Activated CD8-positive, alpha-beta memory T cell treated with anti-CD3 and anti-CD28 coated beads, Interleukin-2, amount 10 ng/mL, durations not matched to agents 7 days and 5 days (primary cell): ENCODE measurements around the gene ARHGEF26. TPM values are rescaled to one million over a fixed set of nuclear protein-coding genes. Genes with fewer than 3 reads are reported as not detected.

ENCODE experiments used
- ATAC-seq: fragments of 150-1000 bp; cut with Tn5 transposase; one replicate; pipeline ENCODE4 v1.10.0; 2021; ENCODE audit warnings: moderate library complexity
- CTCF ChIA-PET: fragments of 350-600 bp; sonication (Branson Sonifier 250); formaldehyde crosslinking; loops from one replicate; lab custom pipeline; 2021; ENCODE audit warnings: antibody characterized with exemption; lab: Charles Lee
- DNase-seq: peaks from one replicate; pipeline ENCODE4 v3.0.0-alpha.2; 2020
- H3K27ac Mint-ChIP-seq: one replicate; pipeline ENCODE4 v1.8.0; 2021; ENCODE audit warnings: mild to moderate bottlenecking, mixed read lengths
- H3K27me3 Mint-ChIP-seq: one replicate; pipeline ENCODE4 v1.8.0; 2021; ENCODE audit warnings: mixed read lengths
- H3K36me3 Mint-ChIP-seq: one replicate; pipeline ENCODE4 v1.8.0; 2021; ENCODE audit warnings: mild to moderate bottlenecking, mixed read lengths
- H3K4me1 Mint-ChIP-seq: one replicate; pipeline ENCODE4 v1.8.0; 2021; ENCODE audit warnings: mixed read lengths
- H3K4me3 Mint-ChIP-seq: one replicate; pipeline ENCODE4 v1.8.0; 2021; ENCODE audit warnings: mild to moderate bottlenecking, moderate library complexity, mixed read lengths
- H3K9me3 Mint-ChIP-seq: one replicate; pipeline ENCODE4 v1.8.0; 2022; ENCODE audit warnings: low read depth, mixed read lengths
- total RNA-seq, 2 experiments: library from RNA; stranded (reverse); gene quantifications; one replicate each; pipeline ENCODE4 v1.2.3, GENCODE V29; 2021

ARHGEF26 gene
- total RNA-seq, 2 experiments from 2014 or later, result 0.09 to 0.23 TPM

DNA sequence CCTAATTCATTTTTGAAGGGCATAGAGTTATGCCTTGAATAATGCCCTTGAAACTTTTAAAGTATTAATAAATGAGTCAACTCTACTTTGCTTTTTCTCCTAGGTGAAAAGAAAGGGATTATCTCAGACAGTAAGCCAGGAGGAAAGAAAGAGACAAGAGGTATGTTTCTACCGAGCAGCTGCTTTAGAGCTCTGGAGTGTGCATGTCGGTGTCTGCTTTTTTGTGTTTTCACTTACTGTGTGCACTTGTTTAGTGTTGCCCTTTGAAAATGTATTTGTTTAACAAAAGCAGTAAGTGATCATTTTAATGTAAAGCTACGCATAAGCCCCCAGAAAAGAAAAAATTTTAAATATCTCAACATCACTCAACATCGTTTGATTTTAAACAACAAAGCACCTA is 28.1 kb downstream of the ARHGEF26 start:
- ATAC-seq, result no peak
- no peaks in the 10 kb centered on the region for H3K36me3 Mint-ChIP-seq
- CTCF ChIA-PET, result interaction anchor here (0.7 kb wide), 1 partner anchor 132 kb away, joined by 3 read pairs; no protein-coding TSS in a partner anchor
- H3K27me3 Mint-ChIP-seq, result peaks cover 18% of the 10 kb centered on the region
- H3K9me3 Mint-ChIP-seq, result no peaks in the 10 kb centered on the region
- no peak overlapping the region for H3K4me3 Mint-ChIP-seq
- no peak overlapping the region for H3K27ac Mint-ChIP-seq
- no peaks in the 10 kb centered on the region for H3K4me1 Mint-ChIP-seq
- DNase-seq, result no peak

DNA sequence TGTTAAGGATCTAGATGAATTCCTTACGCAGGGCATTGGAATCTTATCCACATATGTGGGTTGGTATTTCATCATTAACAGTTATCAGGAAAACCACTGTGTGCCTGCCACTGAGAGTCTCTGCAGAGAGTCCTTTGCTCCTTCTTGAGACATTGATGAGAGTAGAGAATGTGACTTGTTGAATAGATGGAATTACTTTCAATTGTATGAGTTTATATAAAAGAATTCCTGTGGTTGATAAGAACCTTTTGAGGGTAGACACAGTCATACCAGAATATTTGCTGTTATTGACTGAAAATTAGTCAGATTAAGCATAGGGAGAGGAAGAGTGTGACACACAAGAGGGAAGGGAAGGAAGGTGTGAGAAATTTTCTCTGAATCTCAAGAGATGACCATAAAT is 30.8 kb downstream of the ARHGEF26 start:
- CTCF ChIA-PET, result no interaction called here
- DNase-seq (no peak), ATAC-seq (no peak)
- no peaks in the 10 kb centered on the region for H3K9me3 Mint-ChIP-seq
- no peaks in the 10 kb centered on the region for H3K36me3 Mint-ChIP-seq
- peaks cover 10% of the 10 kb centered on the region for H3K27me3 Mint-ChIP-seq
- H3K27ac Mint-ChIP-seq, result no peak overlapping the region
- no peaks in the 10 kb centered on the region for H3K4me1 Mint-ChIP-seq
- no peak overlapping the region for H3K4me3 Mint-ChIP-seq

DNA sequence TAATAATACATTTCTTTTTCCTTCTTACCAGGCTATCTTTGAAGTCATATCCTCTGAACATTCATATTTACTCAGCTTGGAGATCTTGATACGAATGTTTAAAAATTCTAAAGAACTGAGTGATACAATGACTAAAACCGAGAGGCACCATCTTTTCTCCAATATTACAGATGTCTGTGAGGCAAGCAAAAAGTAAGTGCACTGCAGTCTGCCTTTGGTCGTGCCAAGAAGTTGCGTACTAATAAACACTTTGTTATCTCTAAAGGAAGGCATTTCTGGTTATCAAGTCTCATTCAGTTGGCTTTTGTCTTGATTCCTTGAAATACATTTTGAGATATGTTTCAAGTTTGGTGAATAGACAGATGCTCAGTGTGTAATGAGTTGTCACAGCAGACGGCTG is 31.6 kb downstream of the ARHGEF26 start:
- Mint-ChIP-seq H3K27me3 (peaks cover 12% of the 10 kb centered on the region), H3K27ac (no peak overlapping the region), H3K36me3 (no peaks in the 10 kb centered on the region), H3K4me3 (no peak overlapping the region), H3K9me3 (no peaks in the 10 kb centered on the region), H3K4me1 (no peaks in the 10 kb centered on the region)
- no peak for ATAC-seq
- CTCF ChIA-PET, result no interaction called here
- DNase-seq, result no peak

DNA sequence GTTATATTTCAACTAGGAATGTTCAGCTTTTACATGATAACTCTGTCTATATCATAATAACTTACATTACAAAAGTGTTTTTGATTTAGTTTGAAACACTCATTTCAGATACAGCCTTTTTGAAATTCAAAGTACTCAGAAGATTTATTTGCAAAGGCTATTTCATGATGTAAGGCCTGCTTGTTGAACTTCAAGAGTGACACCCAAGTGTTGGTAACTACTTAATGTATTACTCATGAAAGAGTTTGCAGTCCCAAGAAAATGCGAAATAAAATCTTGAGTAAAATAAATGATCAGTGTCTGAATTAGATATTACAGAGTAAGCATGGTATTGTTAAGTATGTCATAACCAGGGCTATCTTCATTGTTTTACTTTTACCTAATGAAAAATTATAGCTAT is 35.3 kb downstream of the ARHGEF26 start:
- Mint-ChIP-seq H3K4me3 (no peak overlapping the region), H3K4me1 (no peaks in the 10 kb centered on the region), H3K36me3 (no peaks in the 10 kb centered on the region), H3K27me3 (peaks cover 14% of the 10 kb centered on the region), H3K9me3 (no peaks in the 10 kb centered on the region), H3K27ac (no peak overlapping the region)
- DNase-seq (no peak), ATAC-seq (no peak)
- CTCF ChIA-PET, result no interaction called here

DNA sequence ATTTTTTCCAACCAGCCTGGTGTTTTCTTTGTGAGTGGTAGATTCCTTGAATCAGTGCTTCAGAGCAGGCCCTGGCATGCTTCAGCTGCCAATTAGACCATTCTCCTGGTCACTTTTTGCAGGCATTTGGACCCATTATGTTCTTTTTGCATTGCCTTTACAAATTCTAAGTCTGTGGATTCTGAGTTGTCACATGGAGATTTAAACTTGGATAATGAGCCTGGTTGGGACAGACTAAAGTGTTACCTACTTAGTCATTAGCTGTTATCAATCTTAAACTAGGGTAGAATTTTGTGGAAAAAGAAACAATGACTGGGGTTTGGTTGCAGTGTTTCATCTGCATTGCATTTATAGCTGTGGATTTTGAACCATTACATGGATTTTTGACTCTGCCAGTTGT is 40.6 kb downstream of the ARHGEF26 start:
- no peak overlapping the region for H3K4me3 Mint-ChIP-seq
- CTCF ChIA-PET, result no interaction called here

DNA sequence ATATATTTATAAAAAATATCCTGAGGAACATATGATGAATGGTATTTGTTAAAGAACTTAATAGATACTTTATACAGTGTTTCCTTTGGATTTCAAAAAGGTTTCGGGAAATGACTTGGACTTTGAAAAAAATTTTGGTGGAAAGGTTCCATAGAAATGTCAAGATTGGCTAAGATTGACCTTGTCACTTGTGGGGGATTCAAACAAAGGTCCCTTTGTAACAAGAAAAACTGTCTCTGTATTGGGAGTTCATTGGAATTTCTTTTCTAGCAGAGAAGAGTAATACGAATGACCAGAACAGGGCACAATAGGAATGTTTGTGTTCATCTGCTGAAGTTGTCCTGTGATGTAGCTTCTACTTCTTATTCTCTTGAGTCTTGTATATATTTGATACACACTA is 43.2 kb downstream of the ARHGEF26 start:
- ATAC-seq (no peak), DNase-seq (no peak)
- Mint-ChIP-seq H3K9me3 (no peaks in the 10 kb centered on the region), H3K36me3 (no peaks in the 10 kb centered on the region), H3K4me3 (no peak overlapping the region), H3K27me3 (peaks cover 11% of the 10 kb centered on the region), H3K27ac (no peak overlapping the region), H3K4me1 (no peaks in the 10 kb centered on the region)
- CTCF ChIA-PET, result no interaction called here

More for the DNA sequence above, 40.6 kb downstream of the ARHGEF26 start:
- no peak for DNase-seq
- H3K9me3 Mint-ChIP-seq, result no peaks in the 10 kb centered on the region
- peaks cover 14% of the 10 kb centered on the region for H3K27me3 Mint-ChIP-seq
- H3K27ac Mint-ChIP-seq, result no peak overlapping the region
- H3K36me3 Mint-ChIP-seq, result no peaks in the 10 kb centered on the region
- ATAC-seq, result no peak
- H3K4me1 Mint-ChIP-seq, result no peaks in the 10 kb centered on the region

DNA sequence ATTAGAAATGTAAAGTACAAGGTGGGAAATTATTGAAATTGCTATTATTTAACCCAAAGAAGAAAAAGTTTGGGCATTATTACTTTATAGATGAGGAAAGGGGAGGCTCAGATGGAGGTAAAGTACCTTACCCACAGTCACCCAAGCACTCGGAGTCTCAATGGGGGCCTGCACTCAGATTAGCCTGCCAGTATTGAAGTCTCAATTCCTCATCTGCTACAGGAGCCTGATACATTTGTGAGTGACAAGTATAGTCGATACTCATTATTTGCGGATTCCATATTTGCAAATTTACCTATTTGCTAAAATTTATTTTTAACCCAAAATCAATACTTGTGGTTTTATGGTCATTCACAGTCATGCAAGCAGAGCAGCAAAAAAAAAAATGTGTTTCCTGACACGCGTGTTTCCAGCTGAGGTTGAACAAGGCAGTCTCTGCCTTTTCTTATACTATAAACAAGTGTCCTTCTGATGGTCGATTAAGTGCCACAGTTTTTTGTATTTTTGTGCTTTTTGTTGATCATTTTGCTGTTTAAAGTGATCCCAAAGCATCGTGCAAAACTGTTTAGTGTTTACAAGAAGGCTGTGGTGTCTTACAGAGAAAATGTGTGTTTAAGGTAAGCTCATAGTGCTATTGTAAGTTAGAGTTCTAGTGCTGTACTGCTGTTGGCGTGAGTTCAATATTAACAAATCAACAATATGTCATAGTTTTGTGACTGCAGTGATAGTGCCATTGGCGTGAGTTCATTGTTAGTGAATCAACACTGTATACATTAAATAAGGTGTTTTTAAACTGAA is 48.0 kb downstream of the ARHGEF26 start:
- Mint-ChIP-seq H3K27ac (no peak overlapping the region), H3K9me3 (no peaks in the 10 kb centered on the region), H3K4me1 (no peaks in the 10 kb centered on the region), H3K36me3 (no peaks in the 10 kb centered on the region), H3K27me3 (peaks cover 7% of the 10 kb centered on the region), H3K4me3 (no peak overlapping the region)
- DNase-seq, result no peak
- no peak for ATAC-seq
- CTCF ChIA-PET, result no interaction called here

DNA sequence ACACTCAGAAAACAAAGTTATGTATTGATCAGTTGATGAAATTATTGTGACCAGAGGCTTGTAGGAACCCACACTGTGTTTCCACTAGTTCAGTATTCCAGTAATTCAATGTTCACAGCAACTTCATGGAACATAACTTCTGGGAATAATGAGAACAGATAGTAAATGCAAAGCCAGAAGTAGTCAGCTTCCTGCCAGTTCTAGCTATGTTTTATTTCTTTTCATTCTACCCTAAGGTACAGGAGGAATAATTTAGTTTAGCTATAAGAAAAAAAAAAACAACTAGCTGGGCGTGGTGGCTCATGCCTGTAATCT is 48.6 kb downstream of the ARHGEF26 start:
- DNase-seq (no peak), ATAC-seq (no peak)
- Mint-ChIP-seq H3K4me1 (no peaks in the 10 kb centered on the region), H3K27ac (no peak overlapping the region), H3K27me3 (peaks cover 9% of the 10 kb centered on the region), H3K9me3 (no peaks in the 10 kb centered on the region), H3K36me3 (no peaks in the 10 kb centered on the region), H3K4me3 (no peak overlapping the region)
- CTCF ChIA-PET, result no interaction called here

DNA sequence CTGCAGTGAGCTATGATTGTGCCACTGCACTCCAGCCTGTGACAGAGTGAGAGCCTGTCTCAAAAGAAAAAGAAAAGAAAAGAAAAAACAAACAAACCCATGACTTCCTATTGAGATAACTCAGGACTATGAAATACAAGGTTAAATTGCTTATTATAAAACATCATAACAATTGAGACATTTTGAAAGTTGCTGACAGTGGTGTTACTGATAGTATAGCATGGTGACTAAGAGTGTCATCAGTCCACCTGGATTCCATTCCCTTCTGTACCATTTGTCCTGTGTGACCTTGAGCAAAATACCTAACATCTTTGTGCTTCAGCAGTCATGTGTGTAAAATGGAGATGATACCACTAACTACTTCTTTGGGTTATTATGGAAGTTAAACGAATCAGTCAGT is 49.1 kb downstream of the ARHGEF26 start:
- Mint-ChIP-seq H3K27me3 (peaks cover 9% of the 10 kb centered on the region), H3K4me3 (no peak overlapping the region), H3K27ac (no peak overlapping the region), H3K36me3 (no peaks in the 10 kb centered on the region), H3K4me1 (no peaks in the 10 kb centered on the region), H3K9me3 (no peaks in the 10 kb centered on the region)
- no peak for ATAC-seq
- CTCF ChIA-PET, result no interaction called here
- DNase-seq, result no peak

DNA sequence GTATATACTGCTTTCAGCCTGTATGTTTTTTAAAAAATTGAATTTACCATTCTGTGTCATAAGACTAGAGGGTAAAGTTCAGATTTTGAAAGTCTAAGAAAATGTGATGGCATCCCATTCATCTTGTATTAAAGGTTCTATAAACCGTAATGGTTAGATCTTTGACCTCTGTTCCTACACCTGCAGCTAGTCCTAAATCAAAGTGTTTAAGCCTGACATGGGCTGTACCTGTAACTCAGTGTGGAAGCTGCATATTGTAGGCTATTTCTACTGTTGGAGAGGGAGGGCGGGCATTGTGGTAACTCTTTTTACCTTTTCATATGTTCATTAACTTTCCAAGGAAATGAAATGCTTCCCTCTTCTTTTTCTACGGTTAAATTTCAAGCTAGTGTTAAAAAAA is 53.9 kb downstream of the ARHGEF26 start:
- no peaks in the 10 kb centered on the region for H3K36me3 Mint-ChIP-seq
- CTCF ChIA-PET, result interaction anchor here (1.0 kb wide), 1 partner anchor 31 kb away, joined by 3 read pairs; no protein-coding TSS in a partner anchor
- no peaks in the 10 kb centered on the region for H3K9me3 Mint-ChIP-seq
- no peak overlapping the region for H3K4me3 Mint-ChIP-seq
- H3K27ac Mint-ChIP-seq, result no peak overlapping the region
- peaks cover 6% of the 10 kb centered on the region for H3K27me3 Mint-ChIP-seq
- ATAC-seq (no peak), DNase-seq (no peak)
- no peaks in the 10 kb centered on the region for H3K4me1 Mint-ChIP-seq

DNA sequence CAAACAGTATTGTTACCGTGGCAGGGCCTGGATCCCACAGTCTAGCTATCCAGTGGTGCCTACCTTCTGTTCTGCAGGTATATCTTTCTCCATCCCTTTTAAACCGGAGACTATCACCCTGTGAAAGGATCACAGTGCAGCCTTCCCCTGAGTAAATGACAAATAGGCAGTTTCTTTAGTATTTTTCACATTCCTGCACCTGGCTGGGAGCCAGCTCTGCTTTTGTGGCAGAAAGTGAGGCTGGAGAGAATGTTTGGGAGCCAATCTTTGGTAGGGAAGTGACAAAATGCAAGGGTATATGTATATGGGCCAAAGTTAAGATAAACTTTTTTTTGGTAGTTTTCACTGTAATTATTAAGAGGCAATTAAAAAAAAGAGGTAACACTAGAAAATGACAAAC is 54.8 kb downstream of the ARHGEF26 start:
- Mint-ChIP-seq H3K9me3 (no peaks in the 10 kb centered on the region), H3K27ac (no peak overlapping the region), H3K4me1 (no peaks in the 10 kb centered on the region), H3K27me3 (peaks cover 6% of the 10 kb centered on the region), H3K4me3 (no peak overlapping the region), H3K36me3 (no peaks in the 10 kb centered on the region)
- no peak for DNase-seq
- CTCF ChIA-PET, result interaction anchor here (1.0 kb wide), 1 partner anchor 32 kb away, joined by 3 read pairs; no protein-coding TSS in a partner anchor
- no peak for ATAC-seq

DNA sequence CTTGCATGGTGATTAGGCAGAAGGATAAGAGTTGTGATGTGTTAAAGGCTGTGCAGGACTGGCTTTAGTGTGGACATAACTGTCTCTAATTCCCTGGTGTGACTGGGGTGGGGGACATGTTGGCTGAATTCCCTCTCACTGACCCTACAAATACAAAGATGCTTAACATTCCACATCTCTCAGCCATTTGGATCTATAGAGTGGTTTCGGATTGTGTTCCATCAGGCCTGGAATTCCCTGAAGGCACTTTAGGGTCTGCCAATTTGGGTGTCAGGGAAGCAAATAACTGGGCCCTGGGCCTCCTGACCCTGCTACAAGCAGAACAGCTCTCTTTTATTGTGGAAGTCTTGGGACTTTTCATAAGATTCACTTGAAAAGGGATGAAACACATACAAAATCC is 56.2 kb downstream of the ARHGEF26 start:
- CTCF ChIA-PET, result no interaction called here
- Mint-ChIP-seq H3K9me3 (no peaks in the 10 kb centered on the region), H3K4me3 (no peak overlapping the region), H3K27me3 (peaks cover 5% of the 10 kb centered on the region), H3K27ac (no peak overlapping the region), H3K36me3 (no peaks in the 10 kb centered on the region), H3K4me1 (no peaks in the 10 kb centered on the region)
- DNase-seq (no peak), ATAC-seq (no peak)

DNA sequence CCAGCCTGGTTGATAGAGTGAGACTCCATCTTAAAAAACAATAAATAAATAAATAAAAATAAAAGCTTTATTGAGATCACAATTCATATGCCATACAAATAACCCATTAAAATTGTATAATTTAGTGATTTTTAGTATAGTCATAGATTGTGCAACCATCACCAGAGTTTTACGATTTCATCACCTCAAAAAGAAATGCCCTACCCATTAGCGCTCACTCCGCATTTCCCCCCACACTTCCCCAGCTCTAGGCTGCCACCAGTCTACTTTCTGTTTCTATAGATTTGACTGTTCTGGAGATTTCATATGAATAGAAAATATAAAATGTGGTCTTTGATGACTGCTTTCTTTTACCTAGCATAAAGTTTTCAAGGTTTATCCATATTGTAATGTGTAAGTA is 57.0 kb downstream of the ARHGEF26 start:
- CTCF ChIA-PET, result no interaction called here
- no peaks in the 10 kb centered on the region for H3K9me3 Mint-ChIP-seq
- no peaks in the 10 kb centered on the region for H3K36me3 Mint-ChIP-seq
- H3K4me1 Mint-ChIP-seq, result no peaks in the 10 kb centered on the region
- ATAC-seq (no peak), DNase-seq (no peak)
- H3K27me3 Mint-ChIP-seq, result peaks cover 4% of the 10 kb centered on the region
- no peak overlapping the region for H3K27ac Mint-ChIP-seq
- no peak overlapping the region for H3K4me3 Mint-ChIP-seq

DNA sequence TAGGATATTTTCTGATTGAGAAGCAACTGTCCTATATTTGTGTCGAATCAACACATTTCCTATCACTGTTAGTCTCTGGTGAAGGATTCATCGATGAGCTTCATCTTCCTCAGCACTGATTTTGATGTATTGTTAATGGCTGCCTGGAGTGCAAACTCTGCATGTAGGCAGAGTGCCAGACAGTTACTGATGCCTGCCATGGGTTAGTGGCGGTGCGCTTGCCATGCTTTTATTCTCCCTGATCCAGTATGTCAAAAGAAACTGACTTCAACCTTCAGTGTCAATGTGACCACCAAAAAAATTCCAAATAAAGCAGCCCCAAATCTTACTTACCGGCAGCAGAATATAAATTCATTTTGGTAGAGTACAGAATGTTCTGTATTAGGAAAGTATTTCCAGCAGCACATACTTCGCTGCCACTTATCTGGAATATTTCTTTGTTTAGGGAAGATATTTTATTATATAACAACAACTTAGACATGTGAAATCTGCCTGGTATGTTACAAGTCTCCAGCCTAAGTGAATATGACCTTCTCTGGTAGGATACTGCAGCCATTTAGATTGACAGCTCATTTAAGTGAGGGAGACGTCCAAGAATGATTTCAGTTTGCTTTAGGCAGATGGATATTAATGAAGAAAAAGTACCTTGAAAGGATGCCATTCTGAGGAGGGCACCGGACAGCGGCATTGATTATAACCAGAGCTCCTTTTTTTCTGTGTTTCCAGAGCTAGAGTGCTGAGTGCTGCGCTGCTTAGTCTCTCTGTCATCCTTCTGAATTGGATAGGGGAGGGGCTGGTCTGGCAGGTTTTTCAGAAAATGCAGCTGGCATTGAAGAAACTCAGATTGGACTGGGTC is 59.9 kb downstream of the ARHGEF26 start:
- no peak overlapping the region for H3K4me3 Mint-ChIP-seq
- CTCF ChIA-PET, result no interaction called here
- DNase-seq, result no peak
- no peaks in the 10 kb centered on the region for H3K9me3 Mint-ChIP-seq
- H3K27me3 Mint-ChIP-seq, result peaks cover 2% of the 10 kb centered on the region
- H3K4me1 Mint-ChIP-seq, result no peaks in the 10 kb centered on the region
- ATAC-seq, result no peak
- no peak overlapping the region for H3K27ac Mint-ChIP-seq
- H3K36me3 Mint-ChIP-seq, result no peaks in the 10 kb centered on the region
